GM18498 (cell line): ENCODE data around the gene DHDH.
"Not testable (repeated sequence)": the region's sequence is repeated elsewhere in the genome, so short reads cannot be mapped to it uniquely, and the experiment has no call there.

Source experiments
- ATAC-seq: cut with Tn5 transposase; IDR thresholded peaks from one replicate; pipeline ENCODE4 v1.9.1; 2021; ENCODE audit warnings: mild to moderate bottlenecking, moderate library complexity; ENCODE audit not compliant: unreplicated experiment

The DHDH gene

DNA sequence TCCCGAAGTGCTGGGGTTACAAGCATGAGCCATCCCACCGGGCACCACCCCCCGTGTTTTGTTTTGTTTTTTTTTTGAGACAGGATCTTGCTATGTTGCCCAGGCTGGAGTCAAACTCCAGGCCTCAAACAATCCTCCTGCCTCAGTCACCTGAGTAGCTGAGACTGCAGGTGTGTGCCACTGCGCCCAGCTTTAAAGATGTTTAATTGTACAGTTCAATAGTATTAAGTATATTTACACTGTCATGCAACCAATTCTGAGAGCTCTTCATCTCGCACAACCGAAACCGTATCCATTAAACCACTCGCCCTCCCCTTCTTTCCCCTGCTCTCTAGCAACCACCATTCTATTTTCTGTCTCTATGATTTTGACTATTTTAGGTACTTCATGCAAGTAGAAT is 17.7 kb upstream of the DHDH start:
- ATAC-seq: no peak

DNA sequence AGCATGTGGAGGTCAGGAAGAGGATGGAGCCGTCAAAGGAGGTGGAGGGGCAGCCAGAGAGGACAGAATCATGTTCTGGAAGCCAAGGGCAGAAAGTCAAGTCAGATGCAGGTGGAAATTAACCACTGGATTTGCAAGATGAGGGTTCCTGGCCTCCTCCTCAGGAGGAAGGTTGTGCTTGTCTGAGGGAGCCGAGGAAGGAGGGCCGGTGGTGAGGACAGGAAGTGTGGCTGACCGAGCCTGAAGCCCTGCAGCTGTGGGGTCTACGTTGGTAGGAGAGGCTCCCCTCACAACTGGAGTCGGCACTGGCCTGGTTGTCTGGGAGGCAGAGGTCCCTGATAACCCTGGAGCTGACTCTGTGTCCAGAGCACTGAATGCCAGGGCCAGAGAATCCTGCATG is 15.4 kb upstream of the DHDH start:
- ATAC-seq: no peak

DNA sequence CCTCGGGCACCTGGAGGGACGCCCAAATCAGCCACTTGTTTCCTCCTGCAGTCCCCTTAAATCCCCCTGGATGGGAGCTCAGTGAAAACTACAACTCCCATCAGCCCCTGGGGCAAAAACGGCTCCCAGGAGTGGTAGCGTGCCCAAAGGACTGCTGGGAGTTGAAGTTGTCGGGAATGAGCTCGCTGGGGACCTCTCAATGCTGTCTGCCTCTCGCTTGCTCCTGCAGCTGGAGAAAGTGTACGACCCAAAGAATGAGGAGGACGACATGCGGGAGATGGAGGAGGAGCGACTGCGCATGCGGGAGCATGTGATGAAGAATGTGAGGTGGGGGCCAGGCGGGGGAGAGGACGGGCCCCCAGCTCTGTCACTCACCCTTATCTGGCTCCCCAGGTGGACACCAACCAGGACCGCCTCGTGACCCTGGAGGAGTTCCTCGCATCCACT is 14.7 kb upstream of the DHDH start:
- no peak for ATAC-seq

DNA sequence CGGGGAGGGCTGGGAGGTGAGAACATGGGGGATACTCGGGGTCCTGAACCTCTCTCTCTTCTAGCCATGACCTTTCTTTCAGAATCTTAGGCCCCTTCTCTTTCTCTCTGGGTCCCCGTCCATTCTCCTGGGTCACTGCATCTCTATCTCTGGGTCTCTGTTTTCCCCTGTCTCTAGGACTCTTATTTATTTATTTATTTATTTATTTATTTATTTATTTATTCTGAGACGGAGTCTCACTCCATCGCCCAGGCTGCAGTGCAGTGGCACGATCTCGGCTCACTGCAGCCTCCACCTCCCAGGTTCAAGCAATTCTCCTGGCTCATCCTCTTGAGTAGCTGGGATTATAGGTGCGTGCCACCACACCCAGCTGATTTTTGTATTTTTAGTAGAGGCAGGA is 14.2 kb upstream of the DHDH start:
- not testable (repeated sequence) for ATAC-seq

DNA sequence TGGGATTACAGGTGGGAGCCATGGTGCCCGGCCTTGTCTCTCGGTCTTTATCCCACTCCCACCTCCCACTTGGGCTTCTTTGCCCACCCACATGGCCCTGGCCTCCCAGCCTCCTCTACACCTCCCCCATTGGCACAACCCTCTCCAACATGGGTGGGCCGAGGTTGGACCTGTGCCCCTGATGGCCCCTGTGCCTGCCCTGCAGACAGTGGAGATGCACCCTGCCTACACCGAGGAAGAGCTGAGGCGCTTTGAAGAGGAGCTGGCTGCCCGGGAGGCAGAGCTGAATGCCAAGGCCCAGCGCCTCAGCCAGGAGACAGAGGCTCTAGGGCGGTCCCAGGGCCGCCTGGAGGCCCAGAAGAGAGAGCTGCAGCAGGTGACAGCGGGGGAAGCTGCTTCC is 12.6 kb upstream of the DHDH start:
- ATAC-seq: no peak

DNA sequence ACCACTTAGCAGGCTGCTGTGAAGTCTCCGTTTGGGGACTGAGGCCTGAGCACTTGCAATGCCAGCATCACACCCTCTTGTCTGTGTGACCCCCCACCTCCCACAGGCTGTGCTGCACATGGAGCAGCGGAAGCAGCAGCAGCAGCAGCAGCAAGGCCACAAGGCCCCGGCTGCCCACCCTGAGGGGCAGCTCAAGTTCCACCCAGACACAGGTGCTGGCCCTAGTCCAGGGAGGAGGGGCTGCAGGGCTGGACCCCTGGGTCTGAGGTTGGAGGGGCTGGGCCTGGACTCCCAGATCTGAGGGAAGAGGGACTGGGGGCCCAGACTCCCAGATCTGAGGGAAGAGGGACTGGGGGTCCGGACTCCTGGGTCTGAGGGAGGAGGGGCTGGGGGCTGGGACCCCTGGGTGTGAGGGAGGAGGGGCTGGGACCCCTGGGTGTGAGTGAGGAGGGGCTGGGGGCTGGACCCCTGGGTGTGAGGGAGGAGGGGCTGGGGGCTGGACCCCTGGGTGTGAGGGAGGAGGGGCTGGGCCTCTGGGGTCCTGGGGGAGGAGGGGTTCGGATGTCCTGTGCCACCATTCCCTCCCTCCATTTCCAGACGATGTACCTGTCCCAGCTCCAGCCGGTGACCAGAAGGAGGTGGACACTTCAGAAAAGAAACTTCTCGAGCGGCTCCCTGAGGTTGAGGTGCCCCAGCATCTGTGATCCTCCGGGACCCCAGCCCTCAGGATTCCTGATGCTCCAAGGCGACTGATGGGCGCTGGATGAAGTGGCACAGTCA is 11.6 kb upstream of the DHDH start:
- no peak for ATAC-seq

DNA sequence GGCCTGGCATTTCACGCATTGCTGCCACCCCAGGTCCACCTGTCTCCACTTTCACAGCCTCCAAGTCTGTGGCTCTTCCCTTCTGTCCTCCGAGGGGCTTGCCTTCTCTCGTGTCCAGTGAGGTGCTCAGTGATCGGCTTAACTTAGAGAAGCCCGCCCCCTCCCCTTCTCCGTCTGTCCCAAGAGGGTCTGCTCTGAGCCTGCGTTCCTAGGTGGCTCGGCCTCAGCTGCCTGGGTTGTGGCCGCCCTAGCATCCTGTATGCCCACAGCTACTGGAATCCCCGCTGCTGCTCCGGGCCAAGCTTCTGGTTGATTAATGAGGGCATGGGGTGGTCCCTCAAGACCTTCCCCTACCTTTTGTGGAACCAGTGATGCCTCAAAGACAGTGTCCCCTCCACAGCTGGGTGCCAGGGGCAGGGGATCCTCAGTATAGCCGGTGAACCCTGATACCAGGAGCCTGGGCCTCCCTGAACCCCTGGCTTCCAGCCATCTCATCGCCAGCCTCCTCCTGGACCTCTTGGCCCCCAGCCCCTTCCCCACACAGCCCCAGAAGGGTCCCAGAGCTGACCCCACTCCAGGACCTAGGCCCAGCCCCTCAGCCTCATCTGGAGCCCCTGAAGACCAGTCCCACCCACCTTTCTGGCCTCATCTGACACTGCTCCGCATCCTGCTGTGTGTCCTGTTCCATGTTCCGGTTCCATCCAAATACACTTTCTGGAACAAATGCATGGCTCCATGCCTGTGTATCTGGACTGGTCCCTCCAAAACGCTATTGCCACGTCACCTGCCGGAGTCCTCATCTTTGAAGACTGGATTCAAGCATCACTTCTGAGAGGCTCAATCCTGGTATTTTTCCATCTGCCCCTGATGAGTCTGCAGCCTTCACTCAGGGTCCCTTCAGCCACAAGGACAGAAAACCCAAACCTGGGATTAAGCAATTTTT is 10.7 kb upstream of the DHDH start:
- no peak for ATAC-seq

DNA sequence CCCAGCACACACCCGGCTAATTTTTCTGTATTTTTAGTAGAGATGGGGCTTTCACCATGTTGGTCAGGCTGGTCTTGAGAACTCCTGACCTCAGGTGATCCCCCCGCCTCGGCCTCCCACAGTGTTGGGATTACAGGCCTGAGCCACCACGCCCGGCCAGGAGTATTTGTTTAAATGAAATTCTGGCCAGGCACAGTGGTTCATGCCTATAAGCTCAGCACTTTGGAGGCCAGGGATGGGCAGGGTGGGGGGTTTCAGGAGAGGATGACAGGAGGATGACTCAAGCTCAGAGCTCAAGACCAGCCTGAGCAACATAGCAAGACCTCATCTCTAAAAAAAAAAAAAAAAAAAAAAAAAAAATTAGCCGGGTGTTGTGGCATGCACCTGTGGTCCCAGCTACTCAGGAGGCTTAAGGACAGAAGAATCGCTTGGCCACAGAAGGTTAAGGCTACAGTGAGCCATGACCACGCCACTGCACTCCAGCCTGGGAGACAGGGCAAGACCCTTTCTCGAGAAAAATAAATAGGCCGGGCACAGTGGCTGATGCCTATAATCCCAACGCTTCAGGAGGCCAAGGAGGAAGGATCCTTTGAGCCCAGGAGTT is 8.2 kb upstream of the DHDH start:
- ATAC-seq: no peak

DNA sequence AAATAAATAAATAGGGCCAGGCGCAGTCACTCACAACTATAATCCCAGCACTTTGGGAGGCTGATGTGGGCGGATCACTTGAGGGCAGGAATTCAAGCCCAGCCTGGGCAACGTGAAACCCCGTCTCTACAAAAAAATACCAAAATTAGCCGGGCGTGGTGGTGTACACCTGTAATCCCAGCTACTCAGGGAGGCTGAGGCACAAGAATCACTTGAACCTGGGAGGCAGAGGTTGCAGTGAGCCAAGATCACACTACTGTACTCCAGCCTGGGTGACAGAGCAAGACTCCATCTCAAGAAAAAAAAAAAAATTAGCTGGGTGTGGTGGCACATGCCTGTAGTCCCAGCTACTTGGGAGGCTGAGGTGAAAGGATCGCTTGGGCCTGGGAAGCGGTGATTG is 7.6 kb upstream of the DHDH start:
- ATAC-seq: not testable (repeated sequence)

DNA sequence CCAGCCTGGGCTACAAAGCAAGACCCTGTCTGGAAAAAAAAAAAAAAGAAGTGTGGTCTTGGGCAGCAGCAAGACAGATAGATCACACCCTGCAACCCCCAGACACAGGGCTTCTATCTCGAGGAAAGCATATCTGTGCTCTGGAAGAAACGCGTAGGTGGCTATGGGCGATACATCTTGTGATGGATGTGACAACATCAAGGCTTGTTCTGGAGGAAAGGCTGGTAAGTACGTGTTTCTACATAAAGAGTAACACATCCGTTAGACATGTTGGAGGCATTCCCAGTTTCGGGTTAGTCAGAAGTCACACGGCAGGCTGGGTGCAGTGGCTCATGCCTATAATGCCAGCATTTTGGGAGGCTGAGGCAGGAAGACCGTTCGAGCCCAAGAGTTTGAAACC is 6.6 kb upstream of the DHDH start:
- no peak for ATAC-seq

DNA sequence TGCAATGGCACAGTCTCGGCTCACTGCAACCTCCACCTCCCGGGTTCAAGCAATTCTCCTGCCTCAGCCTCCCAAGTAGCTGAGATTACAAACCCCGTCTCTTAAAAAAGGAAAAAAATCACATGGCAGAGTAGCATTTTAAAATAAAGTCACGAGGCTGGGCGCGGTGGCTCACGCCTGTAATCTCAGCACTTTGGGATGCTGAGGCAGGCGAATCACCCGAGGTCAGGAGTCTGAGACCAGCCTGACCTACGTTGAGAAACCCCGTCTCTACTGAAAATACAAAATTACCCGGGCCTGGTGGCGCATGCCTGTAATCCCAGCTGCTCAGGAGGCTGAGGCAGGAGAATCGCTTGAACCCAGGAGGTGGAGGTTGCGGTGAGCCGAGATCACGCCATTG is 5.8 kb upstream of the DHDH start:
- not testable (repeated sequence) for ATAC-seq

DNA sequence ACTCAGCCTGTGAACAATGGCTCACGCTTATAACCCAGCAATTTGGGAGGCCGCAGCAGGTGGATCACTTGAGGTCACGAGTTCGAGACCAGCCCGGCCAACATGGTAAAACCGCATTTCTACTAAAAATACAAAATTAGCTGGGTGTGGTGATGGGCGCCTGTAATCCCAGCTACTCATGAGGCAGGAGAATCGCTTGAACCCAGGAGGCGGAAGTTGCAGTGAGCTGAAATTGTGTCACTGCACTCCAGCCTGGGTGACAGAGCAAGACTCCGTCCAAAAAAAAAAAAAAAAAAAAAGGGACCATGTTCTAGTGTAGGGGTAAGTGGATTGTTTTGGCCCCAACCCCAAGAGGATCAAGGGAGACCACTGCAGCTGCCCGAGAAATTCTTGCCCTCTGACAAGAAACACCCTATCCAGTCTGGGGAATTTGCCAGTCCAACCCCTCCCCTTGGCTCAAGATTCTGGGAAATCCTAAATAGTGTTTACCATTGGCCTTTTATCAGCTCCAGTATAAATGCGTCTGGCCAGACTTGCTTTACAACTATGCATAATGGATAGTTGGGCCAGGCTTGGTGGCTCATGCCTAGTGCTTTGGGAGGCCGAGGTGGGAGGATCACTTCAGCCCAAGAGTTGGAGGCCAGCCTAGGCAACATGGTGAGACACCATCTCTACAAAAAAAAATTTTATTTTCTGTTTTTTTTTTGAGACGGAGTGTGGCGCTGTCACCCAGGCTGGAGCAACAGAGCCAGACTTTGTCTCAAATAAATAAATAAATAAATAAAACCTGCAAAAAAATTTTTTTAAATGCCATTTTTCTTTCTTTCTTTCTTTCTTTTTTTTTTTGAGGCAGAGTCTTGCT is 5.1 kb upstream of the DHDH start:
- ATAC-seq: no peak

DNA sequence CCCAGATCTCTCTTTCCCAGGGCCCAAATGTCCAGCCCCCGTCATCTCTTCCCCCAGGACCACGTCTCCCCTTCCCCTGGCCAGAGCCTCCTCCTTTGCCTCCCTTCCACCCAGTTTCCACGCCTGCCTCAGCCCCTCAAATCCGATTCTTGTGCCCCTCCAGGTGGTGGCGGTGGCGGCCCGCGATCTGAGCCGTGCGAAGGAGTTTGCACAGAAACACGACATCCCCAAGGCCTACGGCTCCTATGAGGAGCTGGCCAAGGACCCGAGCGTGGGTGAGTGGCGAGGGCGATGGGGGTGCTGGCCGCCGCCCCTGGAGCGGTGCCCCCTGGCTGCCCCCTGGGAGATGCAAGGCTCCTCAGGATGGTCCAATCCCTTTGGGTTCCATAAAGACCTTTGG is 1.3 kb downstream of the DHDH start:
- no peak for ATAC-seq

DNA sequence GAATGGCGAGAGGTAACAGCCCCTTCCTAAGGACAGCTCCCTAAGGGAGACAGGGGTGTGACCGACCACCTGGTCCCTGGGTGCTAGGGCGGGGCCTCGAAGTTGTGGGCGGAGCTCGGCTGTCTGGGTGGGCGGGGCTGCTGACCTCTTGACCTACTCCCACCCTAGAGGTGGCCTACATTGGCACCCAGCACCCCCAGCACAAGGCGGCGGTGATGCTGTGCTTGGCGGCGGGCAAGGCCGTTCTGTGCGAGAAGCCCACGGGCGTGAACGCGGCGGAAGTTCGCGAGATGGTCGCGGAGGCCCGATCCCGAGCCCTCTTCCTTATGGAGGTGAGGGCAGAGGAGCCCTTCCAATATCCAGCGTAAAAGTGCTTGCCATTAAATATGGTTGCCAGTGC is 2.4 kb downstream of the DHDH start:
- ATAC-seq: no peak

DNA sequence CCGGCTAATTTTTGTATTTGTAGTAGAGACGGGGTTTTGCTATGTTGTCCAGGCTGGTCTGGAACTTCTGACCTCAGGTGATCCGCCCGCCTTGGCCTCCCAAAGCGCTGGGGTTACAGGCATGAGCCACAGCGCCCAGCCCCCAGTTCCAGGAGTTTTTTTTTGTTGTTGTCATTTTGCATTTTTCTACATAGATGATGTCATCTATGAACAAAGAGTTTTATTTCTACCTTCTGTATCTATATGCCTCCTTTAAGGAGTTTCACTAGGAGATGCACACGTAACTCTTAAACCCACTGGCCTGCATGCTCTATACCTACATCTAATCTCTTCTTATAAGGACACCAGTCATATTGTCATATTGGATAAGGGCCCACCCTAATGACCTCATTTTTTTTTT is 4.8 kb downstream of the DHDH start:
- no peak for ATAC-seq

DNA sequence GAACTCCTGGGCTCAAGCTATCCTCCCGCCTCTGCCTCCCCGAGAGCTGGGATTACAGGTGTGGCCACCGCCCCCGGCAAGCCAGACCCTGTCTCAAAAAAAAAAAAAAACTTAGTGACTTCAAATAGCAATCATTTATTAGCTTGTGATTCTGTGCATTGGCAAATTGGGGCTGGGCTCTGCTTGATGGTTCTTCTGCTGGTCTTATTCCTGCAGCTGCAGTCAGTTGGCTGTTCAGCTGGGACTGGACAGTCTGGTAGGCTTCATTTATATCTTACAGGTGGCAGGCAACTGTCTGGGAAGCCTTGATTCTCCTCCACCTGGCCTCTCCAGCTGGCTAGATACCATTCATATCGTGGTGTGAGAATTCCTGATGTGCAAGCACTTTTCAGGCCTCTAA is 7.4 kb downstream of the DHDH start:
- ATAC-seq: no peak

DNA sequence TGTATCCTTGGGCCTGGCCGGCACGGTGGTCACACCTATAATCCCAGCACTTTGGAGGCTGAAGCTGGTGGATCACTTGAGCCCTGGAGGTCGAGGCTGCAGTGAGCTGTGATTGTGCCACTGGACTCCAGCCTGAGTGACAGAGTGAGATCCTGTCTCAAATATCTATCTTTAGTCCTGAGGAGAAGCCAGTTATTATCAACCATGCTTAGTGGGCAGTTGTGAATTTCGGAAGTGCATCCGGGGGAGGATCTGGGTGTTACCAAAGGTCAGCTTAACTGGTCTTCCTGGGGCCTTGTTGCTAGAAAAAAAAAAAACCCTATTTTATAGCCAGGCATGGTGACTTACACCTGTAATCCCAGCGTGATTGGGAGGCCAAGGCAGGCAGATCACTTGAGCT is 9.6 kb downstream of the DHDH start:
- ATAC-seq: no peak

DNA sequence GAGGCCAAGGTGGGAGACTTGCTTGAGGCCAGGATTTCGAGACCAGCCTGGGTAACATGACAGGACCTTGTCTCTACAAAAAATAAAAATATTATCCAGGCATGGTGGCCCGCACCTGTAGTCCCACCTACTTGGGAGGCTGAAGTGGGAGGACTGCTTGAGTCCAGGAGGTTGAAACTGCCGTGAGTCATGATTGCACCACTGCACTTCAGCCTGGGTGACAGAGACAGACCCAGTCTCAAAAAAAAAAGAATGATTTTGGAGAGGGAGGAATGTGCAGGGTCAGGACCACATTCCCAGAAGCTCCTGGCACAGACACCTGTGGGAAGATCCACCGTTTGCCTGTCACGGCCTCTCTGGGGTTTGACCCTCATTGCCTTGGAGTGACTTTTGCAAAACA is 11.9 kb downstream of the DHDH start:
- no peak for ATAC-seq

DNA sequence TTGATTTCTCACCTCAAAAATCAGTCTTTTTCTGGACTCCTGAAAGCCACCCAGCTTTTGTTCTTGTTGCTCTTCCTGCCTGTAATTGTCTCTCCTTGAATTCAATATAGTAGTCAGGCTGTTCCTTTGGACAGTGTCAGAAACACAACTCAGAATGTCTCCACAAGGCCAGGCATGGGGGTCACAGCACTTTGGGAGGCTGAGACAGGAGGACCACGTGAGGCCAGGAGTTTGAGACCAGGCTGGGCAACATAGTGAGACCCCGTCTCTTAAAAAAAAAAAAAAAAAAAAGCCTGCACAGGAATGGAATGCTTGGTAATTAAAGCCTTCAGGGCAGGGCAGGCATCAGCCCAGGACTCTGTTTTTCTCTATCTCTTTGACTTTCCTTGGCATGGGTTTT is 12.3 kb downstream of the DHDH start:
- no peak for ATAC-seq

DNA sequence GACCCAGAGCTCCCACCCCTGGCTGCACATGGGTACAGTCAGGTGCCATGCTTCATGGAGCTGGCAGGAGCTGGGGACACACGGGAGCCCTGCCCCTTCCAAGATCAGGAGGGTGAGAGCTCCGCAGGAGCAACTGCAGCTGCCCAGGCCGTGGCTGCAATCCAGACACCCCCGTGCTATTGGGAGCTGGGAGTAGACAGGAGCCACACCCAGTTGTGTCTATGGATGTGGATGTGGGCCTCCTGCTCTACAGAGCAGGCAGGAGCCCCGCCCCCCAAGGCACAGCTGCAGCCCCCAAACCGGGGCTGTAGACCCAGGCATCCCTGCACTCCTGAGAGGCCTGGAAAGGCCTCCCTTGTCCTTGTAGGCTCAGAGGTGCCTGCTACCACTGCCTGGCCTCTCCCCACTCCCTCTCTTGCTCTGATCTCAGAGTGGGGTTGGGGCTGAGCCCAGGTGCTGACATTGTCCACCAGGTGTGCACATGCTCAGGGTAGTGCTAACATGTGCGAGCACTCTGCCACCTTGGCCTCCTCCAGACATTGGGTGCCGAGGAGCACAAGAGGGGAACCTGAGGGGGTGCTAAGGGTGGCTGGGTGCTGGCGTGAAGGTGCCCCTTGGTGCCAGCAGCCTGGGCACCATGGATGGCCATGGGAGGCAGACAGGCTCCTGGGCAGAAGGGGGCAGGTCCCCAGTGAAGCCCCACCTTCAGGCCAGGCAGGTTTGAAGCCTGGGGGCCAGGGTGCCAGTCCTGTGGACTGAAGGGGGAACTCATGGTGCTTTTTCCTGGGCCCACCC is 13.2 kb downstream of the DHDH start:
- no peak for ATAC-seq
